GM21360 (cell line): ENCODE data around the gene METTL8.

Experiments
- ATAC-seq: cut with Tn5 transposase; IDR thresholded peaks from one replicate; pipeline ENCODE4 v1.9.1; 2021; ENCODE audit warnings: mild to moderate bottlenecking, moderate library complexity; ENCODE audit not compliant: unreplicated experiment

METTL8 gene

DNA sequence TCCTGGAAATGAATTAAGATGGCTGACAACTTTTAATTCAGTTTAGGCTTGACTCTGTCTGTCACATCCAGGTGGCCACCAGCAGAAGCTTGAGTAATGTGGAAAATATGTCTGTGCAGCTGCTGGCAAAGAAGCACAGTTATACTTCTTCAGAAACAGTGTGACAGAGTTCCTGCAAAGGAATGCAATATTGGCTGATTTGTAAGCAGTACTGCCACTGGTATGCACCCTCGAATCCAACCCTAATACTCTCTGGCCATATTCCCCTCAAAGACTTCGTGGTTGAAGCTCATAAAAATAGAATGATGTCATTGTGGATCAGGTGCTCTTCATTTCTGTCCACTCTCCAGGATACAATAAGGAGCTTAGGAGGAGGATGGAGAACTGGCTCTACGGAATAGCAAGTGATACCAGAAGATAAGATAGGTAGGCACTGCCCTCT, 86.2 kb downstream of the METTL8 start:
- ATAC-seq: no peak

GRCh38 chr2:171346723-171347557, 86.8 kb downstream of the METTL8 start:
- peak; percentile 55 for ATAC-seq

GRCh38 chr2:171345971-171346722, 87.6 kb downstream of the METTL8 start:
- ATAC-seq: no peak

- ATAC-seq: no peak
Measured at GRCh38 chr2:171344182-171344581, 89.6 kb downstream of the METTL8 start.

GRCh38 chr2:171342067-171342413, 91.8 kb downstream of the METTL8 start:
- no peak for ATAC-seq

DNA sequence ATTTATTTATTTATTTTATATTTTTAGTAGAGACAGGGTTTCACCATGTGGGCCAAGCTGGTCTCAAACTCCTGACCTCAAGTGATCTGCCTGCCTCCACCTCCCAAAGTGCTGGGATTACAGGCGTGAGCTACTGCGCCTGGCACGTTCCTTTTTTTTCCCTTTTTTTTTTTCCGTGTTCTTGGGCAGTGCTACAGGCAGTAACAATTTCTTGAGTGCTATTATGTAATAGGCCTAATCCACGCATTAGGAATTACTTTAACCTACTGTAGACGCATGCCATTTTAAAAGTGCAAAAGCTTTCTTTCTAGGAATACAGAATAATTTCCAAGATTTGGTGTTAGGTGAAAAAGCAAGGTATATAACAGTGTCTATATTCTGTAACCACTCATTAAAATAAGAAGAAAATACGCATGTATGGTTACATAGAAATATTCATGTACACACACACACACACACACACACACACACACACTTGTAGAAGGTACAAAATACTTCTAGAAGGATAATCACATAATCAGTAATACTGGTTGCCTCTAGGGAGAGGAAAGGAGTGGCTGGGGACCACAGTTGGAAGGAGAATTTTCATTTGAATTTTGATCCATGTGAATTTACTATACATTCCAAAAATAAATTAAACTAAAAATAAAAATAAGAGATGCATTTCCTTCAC, 92.3 kb downstream of the METTL8 start:
- no peak for ATAC-seq

- ATAC-seq: no peak
Measured at GRCh38 chr2:171334946-171335345, 98.8 kb downstream of the METTL8 start.

GRCh38 chr2:171334171-171334570, 99.6 kb downstream of the METTL8 start:
- ATAC-seq: no peak

DNA sequence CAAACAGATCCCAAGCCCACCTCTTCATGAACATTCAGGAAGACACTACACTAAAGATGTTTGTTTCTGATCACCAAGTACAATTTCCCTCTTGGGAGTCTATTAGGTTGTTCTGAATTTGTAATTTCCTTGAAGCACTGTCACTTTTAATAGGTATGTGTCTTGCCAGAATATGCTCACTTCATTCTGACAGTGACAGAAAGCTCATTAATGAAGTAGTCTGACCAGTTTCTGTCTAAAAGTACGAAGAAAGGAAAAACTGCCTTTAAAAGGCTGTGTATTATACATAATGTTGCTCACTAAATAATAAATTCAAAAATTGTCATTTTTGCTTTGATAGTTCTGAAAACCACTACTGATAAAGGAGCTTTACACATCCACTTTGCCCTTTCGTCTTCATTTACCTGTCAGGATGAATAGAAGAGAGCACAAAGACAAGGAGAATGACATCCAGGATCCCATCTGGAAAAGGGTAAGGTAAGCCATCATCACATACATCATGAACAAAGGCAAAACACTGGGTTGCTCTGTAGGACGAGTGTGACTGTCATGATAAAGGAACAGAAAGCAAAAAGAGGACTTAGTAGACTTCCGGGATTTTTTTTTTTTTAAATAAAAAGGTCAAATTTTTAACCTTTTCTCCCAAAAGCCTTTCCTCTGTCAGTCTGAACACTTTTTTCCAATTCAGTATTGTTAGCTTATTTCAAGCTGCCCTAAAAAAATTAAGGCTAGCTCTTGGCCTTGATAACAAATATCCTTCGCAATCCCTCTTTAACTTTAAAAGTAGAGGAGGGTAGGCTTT, 103.4 kb downstream of the METTL8 start:
- ATAC-seq: no peak

DNA sequence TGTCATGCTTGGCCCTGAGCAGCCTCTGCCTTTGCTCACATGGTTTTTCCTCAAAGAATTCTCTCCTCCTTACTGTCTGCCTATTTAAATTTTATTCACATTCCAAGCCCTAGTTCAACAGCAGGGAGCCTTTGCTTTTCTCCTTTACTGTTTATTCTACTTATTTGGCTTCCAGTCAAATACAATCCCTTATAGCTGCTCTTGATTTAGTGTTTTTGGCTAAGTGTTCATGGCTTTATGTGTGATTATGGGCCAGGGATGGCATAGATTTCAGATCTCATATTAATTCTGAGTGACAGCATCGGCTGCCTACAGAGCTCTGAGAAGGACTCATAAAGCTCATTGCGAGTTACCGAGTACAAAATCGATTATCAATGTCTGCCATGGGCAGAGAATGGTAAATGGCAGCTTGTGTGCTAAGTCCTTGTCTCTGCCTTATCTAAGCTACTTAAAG, 106.7 kb downstream of the METTL8 start:
- ATAC-seq: no peak

DNA sequence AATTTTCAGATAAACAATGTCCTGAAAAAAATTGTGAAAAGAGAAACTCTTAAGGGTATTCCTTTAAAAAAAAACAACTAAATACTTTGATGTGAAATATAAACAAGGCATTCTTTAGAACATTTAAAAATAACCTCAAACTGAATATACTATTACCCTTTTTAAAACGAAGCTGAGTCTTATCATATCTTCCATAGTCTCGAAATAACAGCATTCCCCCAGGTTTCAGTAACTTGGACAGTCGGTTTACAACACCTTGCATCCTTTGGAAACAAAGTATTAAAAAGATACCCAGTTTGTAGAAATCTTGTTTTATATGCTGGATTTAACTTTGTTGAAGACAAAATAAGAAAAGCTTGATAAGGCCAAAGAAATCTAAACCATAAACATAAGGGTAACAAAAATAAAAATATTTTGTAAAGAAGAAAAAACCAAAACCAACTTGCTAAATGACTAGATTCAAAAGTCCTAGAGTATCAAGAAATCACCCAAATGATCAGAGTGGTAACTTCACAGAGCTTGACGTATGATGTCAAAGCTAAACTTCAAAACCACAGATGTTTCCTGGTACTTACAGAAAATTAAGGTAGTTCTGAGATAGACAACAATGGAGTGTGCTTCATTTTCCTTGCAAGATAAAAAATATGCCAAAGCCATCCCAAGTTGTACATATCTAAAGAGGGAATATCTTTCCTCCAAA, 107.8 kb downstream of the METTL8 start:
- no peak for ATAC-seq

GRCh38 chr2:171323971-171324528, 109.7 kb downstream of the METTL8 start:
- no peak for ATAC-seq

- ATAC-seq: no peak
Measured at GRCh38 chr2:171322928-171323327, 110.9 kb downstream of the METTL8 start.

GRCh38 chr2:171320731-171321130, 113.1 kb downstream of the METTL8 start:
- no peak for ATAC-seq

DNA sequence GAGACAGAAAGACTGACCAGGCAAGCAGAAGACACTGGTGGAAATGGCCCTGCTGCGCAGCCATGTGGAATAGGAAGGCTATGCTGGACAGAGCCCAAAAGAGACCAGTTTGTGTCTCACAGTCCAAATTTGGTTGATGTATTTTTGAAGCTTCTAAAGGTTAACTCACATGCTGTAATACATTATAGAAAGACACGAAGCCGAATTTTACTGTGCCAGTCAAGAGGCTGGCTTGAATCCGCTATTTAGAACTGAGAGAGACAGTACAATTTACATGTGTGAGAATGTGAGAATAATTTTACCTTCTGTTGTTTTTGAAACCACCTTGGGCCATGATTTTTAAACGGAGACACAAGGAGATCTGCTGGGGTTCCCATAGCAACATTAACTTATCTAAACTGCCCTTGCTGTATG, 113.6 kb downstream of the METTL8 start:
- no peak for ATAC-seq

DNA sequence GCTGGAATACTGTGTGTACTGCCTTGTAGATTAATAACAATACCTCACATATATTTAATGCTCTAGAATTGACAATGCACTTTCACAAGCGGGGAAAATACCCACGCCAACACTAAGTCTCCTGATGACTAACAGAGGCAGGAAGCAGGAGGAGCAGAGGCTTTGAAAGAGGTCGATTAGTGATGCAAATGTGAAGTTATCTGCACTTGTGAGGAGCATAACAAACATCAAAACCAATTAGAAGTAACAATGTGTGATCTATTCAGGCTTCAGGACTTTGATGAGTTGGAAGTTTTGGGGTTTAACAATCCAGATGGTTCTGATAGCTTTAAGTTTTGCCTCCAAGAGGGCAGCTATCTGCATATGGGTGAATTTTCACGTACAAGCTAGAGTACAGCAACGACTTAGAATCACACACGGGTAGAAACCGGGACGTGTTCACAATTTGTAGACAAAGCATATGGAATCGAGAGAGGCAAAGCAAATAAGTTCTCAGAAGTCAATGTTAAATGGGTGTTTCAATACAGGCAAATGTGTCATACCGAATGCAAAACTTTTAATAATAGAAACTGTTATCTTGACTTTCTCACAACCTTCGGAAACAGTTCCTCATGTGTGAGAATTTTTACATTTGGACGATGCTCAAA, 114.5 kb downstream of the METTL8 start:
- ATAC-seq: peak; percentile 47

- no peak for ATAC-seq
Measured at GRCh38 chr2:171318463-171318934, 115.3 kb downstream of the METTL8 start.

DNA sequence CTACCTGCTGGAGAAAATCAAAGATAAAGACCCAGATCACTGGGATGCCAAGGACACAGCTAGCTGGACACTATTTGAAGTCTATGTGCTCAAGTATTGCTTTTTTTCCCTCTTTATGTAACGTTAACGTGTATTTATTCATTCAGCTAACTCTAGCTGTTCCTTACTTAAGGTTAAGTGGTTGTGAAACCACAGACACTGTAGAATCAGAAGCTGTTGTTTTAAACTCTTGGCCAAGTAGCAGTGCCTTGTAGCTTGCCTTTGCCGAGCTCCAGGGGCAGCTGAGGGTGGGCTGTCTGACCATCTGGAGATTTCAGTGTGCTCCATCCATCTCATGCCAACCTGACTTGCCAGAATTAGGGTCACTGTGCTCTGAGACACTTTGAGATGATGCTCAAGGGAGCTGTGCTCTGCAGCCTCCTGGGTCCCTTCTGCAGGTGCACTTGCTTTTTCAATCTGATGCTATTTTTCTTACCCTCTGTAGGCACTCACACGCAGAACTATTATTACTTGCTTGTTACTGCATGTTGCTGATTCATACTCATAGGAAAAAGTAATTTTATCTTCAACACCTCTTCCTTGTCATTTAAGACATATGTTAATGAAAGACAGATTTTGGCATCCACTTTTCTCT, 116.2 kb downstream of the METTL8 start:
- no peak for ATAC-seq
